A549 (cell line): ENCODE data around the gene TET2. TPM values are rescaled to one million over a fixed set of nuclear protein-coding genes. Genes with fewer than 3 reads are reported as not detected.

ENCODE experiments used
- ATAC-seq, 2 experiments: fragments of 200-7000 bp in 1 of 2; fragments of >200 bp in 1 of 2; cut with Nextera tagmentation in 1 of 2; cut with Tn5 transposase in 1 of 2; 3 replicates each; pipeline versions ENCODE4 v1.8.0 to v1.9.1; 2018 to 2020; ENCODE audit warnings: mild to moderate bottlenecking in 1 of 2, moderate library complexity in 1 of 2
- CTCF ChIA-PET: fragments of 300-600 bp; sonication (Branson Sonifier 250); formaldehyde crosslinking; extraction: SDS; loops from one replicate; lab custom pipeline; 2021; ENCODE audit warnings: antibody characterized with exemption, inconsistent platforms; lab: Yijun Ruan, JAX
- POLR2A ChIA-PET: fragments of 350-600 bp; formaldehyde crosslinking; extraction: SDS; loops from one replicate; lab custom pipeline; 2021; ENCODE audit warnings: antibody characterized with exemption, inconsistent platforms; lab: Yijun Ruan, JAX
- DNase-seq, 2 experiments: peaks; one replicate each; pipeline versions ENCODE4 v3.0.0 to v3.0.0-alpha.2; 2011 to 2016; ENCODE audit warnings: low read depth in 1 of 2, low spot score in 1 of 2
- FAIRE-seq: peaks from 2 replicates; lab custom pipeline; 2011; peaks lifted over from hg19 to GRCh38; lab: Jason Lieb, UNC
- H3K27ac ChIP-seq, 2 experiments: fragments of >200 bp; sonication (Bioruptor Twin); formaldehyde crosslinking; 3 replicates each; pipeline ENCODE4 v1.5.1; 2016 to 2017
- H3K4me1 ChIP-seq: fragments of >200 bp; sonication (Bioruptor Twin); formaldehyde crosslinking; 3 replicates; pipeline ENCODE4 v1.6.1; 2016
- H3K4me2 ChIP-seq: fragments of >200 bp; sonication (Bioruptor Twin); formaldehyde crosslinking; 3 replicates; pipeline ENCODE4 v1.6.1; 2016
- H3K4me3 ChIP-seq: fragments of >200 bp; sonication (Bioruptor Twin); formaldehyde crosslinking; 3 replicates; pipeline ENCODE4 v1.5.1; 2016
- H3K9me3 ChIP-seq: fragments of >200 bp; sonication (Bioruptor Twin); formaldehyde crosslinking; 3 replicates; pipeline ENCODE4 v1.6.1; 2016
- BHLHE40 ChIP-seq: IDR thresholded peaks from 2 replicates; pipeline ENCODE4 v1.6.1; 2012; ENCODE audit warnings: low read depth, low read length, inconsistent platforms
- CBX8 ChIP-seq: fragments of 200-600 bp; sonication (generic); IDR thresholded peaks from 2 replicates; pipeline ENCODE4 v1.6.1; 2016
- CHD4 ChIP-seq: fragments of 200-600 bp; sonication (generic); IDR thresholded peaks from 2 replicates; pipeline ENCODE4 v1.6.1; 2016; ENCODE audit warnings: antibody characterized with exemption, mild to moderate bottlenecking, borderline replicate concordance
- EHF ChIP-seq: fragments of 250-450 bp; sonication (Bioruptor Pico); IDR thresholded peaks from 2 replicates; pipeline ENCODE4 v1.5.0; 2020; ENCODE audit warnings: mild to moderate bottlenecking
- ESRRA ChIP-seq: fragments of 150-350 bp; IDR thresholded peaks from 2 replicates; pipeline ENCODE4 v1.6.1; 2014; ENCODE audit warnings: mild to moderate bottlenecking, low read length, borderline replicate concordance
- FOSL2 ChIP-seq, 2 experiments: fragments of 450-650 bp in 1 of 2; fragments of >200 bp in 1 of 2; sonication (Bioruptor Twin) in 1 of 2; formaldehyde crosslinking; IDR thresholded peaks; 2 replicates each; pipeline versions ENCODE4 v1.5.0 to v1.6.1; 2016 to 2020; ENCODE audit warnings: mild to moderate bottlenecking in 1 of 2, moderate library complexity in 1 of 2
- GATA3 ChIP-seq: IDR thresholded peaks from 2 replicates; pipeline ENCODE4 v1.6.1; 2012; ENCODE audit warnings: borderline replicate concordance
- HOXA7 ChIP-seq: fragments of 250-450 bp; sonication (Bioruptor Pico); IDR thresholded peaks from 2 replicates; pipeline ENCODE4 v1.5.0; 2020; ENCODE audit warnings: mild to moderate bottlenecking, moderate library complexity
- NFE2L2 ChIP-seq: fragments of 150-350 bp; conservative IDR thresholded peaks from 2 replicates; pipeline ENCODE4 v1.6.1; 2014; ENCODE audit warnings: low read length
- NPAS2 ChIP-seq: fragments of 250-450 bp; sonication (Bioruptor Pico); IDR thresholded peaks from 2 replicates; pipeline ENCODE4 v1.8.0; 2022; ENCODE audit warnings: mild to moderate bottlenecking, moderate library complexity, borderline replicate concordance
- PHF8 ChIP-seq: fragments of 200-600 bp; sonication (generic); IDR thresholded peaks from 2 replicates; pipeline ENCODE4 v1.6.1; 2016; ENCODE audit warnings: low read depth, mild to moderate bottlenecking, antibody characterized with exemption, moderate library complexity, borderline replicate concordance
- POLR2A ChIP-seq: IDR thresholded peaks from 2 replicates; pipeline ENCODE4 v1.6.1; 2012; ENCODE audit warnings: mild to moderate bottlenecking, low read length
- RAD21 ChIP-seq, 2 experiments: fragments of >200 bp in 1 of 2; sonication (Bioruptor Twin) in 1 of 2; formaldehyde crosslinking in 1 of 2; IDR thresholded peaks in 1 of 2; conservative IDR thresholded peaks in 1 of 2; 2 replicates in 1 of 2; 3 replicates in 1 of 2; pipeline ENCODE4 v1.6.1; 2012 to 2018; ENCODE audit warnings: inconsistent platforms in 1 of 2
- RCOR1 ChIP-seq: fragments of 150-350 bp; IDR thresholded peaks from 2 replicates; pipeline ENCODE4 v1.6.1; 2014; ENCODE audit warnings: antibody characterized with exemption, low read length, low read depth
- RFX5 ChIP-seq: fragments of 450-650 bp; IDR thresholded peaks from 2 replicates; pipeline ENCODE4 v1.7.1; 2014; ENCODE audit warnings: antibody characterized with exemption, mild to moderate bottlenecking, moderate library complexity
- RNF2 ChIP-seq: fragments of 200-600 bp; sonication (generic); IDR thresholded peaks from 2 replicates; pipeline ENCODE4 v1.6.1; 2016; ENCODE audit warnings: low read depth, mild to moderate bottlenecking, antibody characterized with exemption, moderate library complexity, borderline replicate concordance
- SMC3 ChIP-seq: fragments of >200 bp; sonication (Bioruptor Twin); formaldehyde crosslinking; IDR thresholded peaks from 3 replicates; pipeline ENCODE4 v1.6.1; 2018; ENCODE audit warnings: inconsistent platforms
- SREBF2 ChIP-seq: fragments of 450-650 bp; IDR thresholded peaks from 2 replicates; pipeline ENCODE4 v1.6.1; 2014; ENCODE audit warnings: mild to moderate bottlenecking, moderate library complexity
- TP53 ChIP-seq: fragments of 250-450 bp; sonication (Bioruptor Pico); IDR thresholded peaks from 2 replicates; pipeline ENCODE4 v1.5.0; 2021; ENCODE audit warnings: mild to moderate bottlenecking, moderate library complexity
- ZC3H11A ChIP-seq: fragments of 450-650 bp; IDR thresholded peaks from 2 replicates; pipeline ENCODE4 v1.6.1; 2014; ENCODE audit warnings: antibody characterized with exemption, mild to moderate bottlenecking
- ZFP36 ChIP-seq: fragments of 450-650 bp; IDR thresholded peaks from 2 replicates; pipeline ENCODE4 v1.6.1; 2014; ENCODE audit warnings: borderline replicate concordance; ENCODE audit not compliant: partially characterized antibody
- WGBS: methylation state at CpG from one replicate; pipeline ENCODE4 v1.1.6; 2017; ENCODE audit errors: missing lambda C conversion rate; 5-methylcytosine and 5-hydroxymethylcytosine counted together
- polyA plus RNA-seq, 4 experiments: library from polyadenylated mRNA; depleted of rRNA in 3 of 4; stranded (reverse); fragments of >200 nt; fragmentation: RNase III in 1 of 4; extraction: RNeasy Plus Mini Kit Qiagen cat#74134 plus additional on column Dnase treatment in 1 of 4; gene quantifications; 2 replicates in 3 of 4; 3 replicates in 1 of 4; pipeline ENCODE4 v1.2.3, GENCODE V29; 2011 to 2017
- TF ChIP-seq, protein P1 (sequence below): fragments of >200 bp; sonication (Bioruptor Twin); formaldehyde crosslinking; IDR thresholded peaks from 2 replicates; pipeline ENCODE4 v1.6.1; 2016
- TF ChIP-seq, protein P2 (sequence below): fragments of >200 bp; sonication (Bioruptor Twin); formaldehyde crosslinking; IDR thresholded peaks from 3 replicates; pipeline ENCODE4 v1.5.1; 2016
- TF ChIP-seq, protein P3 (sequence below): fragments of >200 bp; sonication (Bioruptor Twin); formaldehyde crosslinking; IDR thresholded peaks from 3 replicates; pipeline ENCODE4 v1.6.1; 2016

Gene TET2
- polyA plus RNA-seq, 2 of the 4 experiments (the other 2 are of a cell fraction): 2.2 to 6.6 TPM

DNA sequence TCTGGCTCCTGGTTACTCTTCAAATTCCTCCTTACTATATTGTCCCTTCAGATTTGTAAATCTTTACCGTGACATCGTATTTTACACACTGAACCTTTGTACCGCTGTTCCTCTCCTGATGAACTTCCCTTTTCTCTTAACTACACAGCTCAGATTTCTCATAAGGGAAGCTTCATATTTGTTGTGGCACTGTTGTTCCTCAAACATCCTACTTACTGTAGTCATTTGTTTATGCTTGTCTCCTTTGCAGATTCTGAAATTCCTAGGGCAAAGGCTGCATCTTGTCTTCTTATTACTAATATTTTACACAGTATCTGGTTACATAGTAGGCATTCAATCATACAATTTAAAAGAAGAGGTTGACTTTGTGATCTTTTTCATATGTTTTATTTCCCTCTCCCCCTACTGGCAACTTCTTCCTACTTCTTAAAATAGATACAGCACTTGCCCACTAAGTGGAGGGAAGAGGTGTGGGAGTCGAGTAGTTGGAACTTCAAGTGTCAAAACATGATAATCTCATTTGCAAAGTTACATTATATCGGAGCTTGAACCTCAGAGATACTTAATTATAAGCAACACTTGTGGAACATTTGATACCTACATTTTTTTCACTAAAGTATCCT lies 50.0 kb downstream of the TET2 start:
- Histone ChIP-seq H3K4me2 (no peak overlapping the region), H3K4me3 (no peak overlapping the region), H3K9me3 (no peaks in the 10 kb centered on the region), H3K27ac (no peak overlapping the region), H3K4me1 (peaks cover 25% of the 10 kb centered on the region; the same call in 2 of the 3 replicates)
- DNase-seq (peak; percentile 1 to 6), FAIRE-seq (no peak), ATAC-seq (peak in 1 of 2 experiments; percentile 44; a peak in 1 of 6 replicates)
- 71% methylated on average over 5 of the region's 5 CpGs for WGBS
- ChIA-PET CTCF (interaction anchor here (0.9 kb wide), 1 partner anchor 16 kb away, joined by 3 read pairs; no protein-coding TSS in a partner anchor), POLR2A (no interaction called here)
- no peak for TF ChIP-seq ZFP36
- no peak for TF ChIP-seq ESRRA
- no peak for TF ChIP-seq RCOR1
- no peak for TF ChIP-seq CHD4
- TF ChIP-seq, protein P1, sequence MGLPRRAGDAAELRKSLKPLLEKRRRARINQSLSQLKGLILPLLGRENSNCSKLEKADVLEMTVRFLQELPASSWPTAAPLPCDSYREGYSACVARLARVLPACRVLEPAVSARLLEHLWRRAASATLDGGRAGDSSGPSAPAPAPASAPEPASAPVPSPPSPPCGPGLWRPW: no peak
- TF ChIP-seq GATA3: no peak
- no peak for TF ChIP-seq BHLHE40
- TF ChIP-seq POLR2A: no peak
- no peak for TF ChIP-seq SREBF2
- no peak for TF ChIP-seq FOSL2 (IDR thresholded peaks at IDR 0.05)
- TF ChIP-seq FOSL2 (CRISPR knock-in tag; IDR thresholded peaks at IDR 0.05): no peak
- no peak for TF ChIP-seq RAD21 (conservative IDR thresholded peaks at IDR 0.05 in 1 of 2, IDR thresholded peaks at IDR 0.05 in 1 of 2)

DNA sequence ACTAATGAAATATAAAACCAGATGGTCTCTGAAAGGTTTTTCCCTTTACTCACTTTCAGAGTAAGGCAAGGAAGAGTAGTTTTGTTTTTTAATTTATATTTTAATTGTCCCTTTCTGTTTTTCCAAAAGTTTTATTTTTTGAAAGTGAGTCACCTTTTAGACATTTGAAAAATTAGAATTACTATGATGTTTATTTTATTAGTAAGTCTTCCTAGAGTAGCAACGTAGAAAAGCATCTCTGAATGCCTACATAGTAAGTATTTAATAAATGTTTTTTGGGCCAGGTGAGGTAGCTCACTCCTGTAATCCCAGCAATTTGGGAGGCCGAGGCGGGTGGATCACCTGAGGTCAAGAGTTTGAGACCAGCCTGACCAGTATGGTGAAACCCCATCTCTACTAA lies 51.1 kb downstream of the TET2 start:
- no peaks in the 10 kb centered on the region for H3K9me3 ChIP-seq
- FAIRE-seq: no peak
- H3K4me3 ChIP-seq: no peak overlapping the region
- no peak overlapping the region for H3K4me2 ChIP-seq
- TF ChIP-seq NPAS2 (CRISPR knock-in tag) (no peak), EHF (CRISPR knock-in tag) (no peak), RNF2 (no peak), SMC3 (no peak), GATA3 (no peak), CBX8 (no peak), PHF8 (no peak)
- ChIA-PET CTCF (no interaction called here), POLR2A (no interaction called here)
- peaks cover 20% of the 10 kb centered on the region; the same call in 2 of the 3 replicates for H3K4me1 ChIP-seq
- no peak overlapping the region for H3K27ac ChIP-seq
- WGBS: 57% methylated on average over 3 of the region's 3 CpGs
- no peak for DNase-seq
- no peak for ATAC-seq

DNA sequence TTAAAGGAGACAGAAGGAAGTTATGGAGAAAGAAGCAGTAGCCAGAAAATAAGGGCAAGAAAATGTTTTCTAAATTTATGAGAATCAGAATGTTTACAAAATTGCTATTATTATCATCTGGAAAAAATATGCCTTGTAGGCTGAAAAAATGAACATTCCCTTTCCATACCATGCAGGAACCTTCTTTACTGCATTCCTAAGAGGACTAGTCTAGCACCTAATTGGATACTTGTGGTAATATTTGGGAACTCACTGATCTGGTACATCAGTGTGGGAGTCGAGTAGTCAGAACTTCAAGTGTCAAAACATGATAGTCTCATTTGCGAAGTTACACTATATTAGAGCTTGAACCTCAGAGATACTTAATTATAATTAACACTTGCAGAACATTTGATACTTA lies 51.9 kb downstream of the TET2 start:
- H3K4me3 ChIP-seq: no peak overlapping the region
- ChIA-PET POLR2A (no interaction called here), CTCF (no interaction called here)
- no peak overlapping the region for H3K27ac ChIP-seq
- TF ChIP-seq, protein P2, sequence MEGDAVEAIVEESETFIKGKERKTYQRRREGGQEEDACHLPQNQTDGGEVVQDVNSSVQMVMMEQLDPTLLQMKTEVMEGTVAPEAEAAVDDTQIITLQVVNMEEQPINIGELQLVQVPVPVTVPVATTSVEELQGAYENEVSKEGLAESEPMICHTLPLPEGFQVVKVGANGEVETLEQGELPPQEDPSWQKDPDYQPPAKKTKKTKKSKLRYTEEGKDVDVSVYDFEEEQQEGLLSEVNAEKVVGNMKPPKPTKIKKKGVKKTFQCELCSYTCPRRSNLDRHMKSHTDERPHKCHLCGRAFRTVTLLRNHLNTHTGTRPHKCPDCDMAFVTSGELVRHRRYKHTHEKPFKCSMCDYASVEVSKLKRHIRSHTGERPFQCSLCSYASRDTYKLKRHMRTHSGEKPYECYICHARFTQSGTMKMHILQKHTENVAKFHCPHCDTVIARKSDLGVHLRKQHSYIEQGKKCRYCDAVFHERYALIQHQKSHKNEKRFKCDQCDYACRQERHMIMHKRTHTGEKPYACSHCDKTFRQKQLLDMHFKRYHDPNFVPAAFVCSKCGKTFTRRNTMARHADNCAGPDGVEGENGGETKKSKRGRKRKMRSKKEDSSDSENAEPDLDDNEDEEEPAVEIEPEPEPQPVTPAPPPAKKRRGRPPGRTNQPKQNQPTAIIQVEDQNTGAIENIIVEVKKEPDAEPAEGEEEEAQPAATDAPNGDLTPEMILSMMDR: no peak
- TF ChIP-seq NFE2L2 (no peak), TP53 (CRISPR knock-in tag) (no peak), ZC3H11A (no peak), HOXA7 (CRISPR knock-in tag) (no peak), RFX5 (no peak)
- TF ChIP-seq, protein P3, sequence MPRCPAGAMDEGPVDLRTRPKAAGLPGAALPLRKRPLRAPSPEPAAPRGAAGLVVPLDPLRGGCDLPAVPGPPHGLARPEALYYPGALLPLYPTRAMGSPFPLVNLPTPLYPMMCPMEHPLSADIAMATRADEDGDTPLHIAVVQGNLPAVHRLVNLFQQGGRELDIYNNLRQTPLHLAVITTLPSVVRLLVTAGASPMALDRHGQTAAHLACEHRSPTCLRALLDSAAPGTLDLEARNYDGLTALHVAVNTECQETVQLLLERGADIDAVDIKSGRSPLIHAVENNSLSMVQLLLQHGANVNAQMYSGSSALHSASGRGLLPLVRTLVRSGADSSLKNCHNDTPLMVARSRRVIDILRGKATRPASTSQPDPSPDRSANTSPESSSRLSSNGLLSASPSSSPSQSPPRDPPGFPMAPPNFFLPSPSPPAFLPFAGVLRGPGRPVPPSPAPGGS: no peak
- TF ChIP-seq, protein P1: no peak
- no peak for ATAC-seq
- 84% methylated on average over 2 of the region's 2 CpGs for WGBS
- no peaks in the 10 kb centered on the region for H3K9me3 ChIP-seq
- no peak overlapping the region for H3K4me2 ChIP-seq
- no peak for FAIRE-seq
- peaks cover 17% of the 10 kb centered on the region; the same call in 2 of the 3 replicates for H3K4me1 ChIP-seq
- no peak for DNase-seq
